ENCODE measurements around the gene MALAT1.
"Not testable (repeated sequence)": the region's sequence is repeated elsewhere in the genome, so short reads cannot be mapped to it uniquely, and the experiment has no call there.

The MALAT1 gene
- 5,893 to 6,879 reads per million in 2 donors for total RNA-seq

DNA sequence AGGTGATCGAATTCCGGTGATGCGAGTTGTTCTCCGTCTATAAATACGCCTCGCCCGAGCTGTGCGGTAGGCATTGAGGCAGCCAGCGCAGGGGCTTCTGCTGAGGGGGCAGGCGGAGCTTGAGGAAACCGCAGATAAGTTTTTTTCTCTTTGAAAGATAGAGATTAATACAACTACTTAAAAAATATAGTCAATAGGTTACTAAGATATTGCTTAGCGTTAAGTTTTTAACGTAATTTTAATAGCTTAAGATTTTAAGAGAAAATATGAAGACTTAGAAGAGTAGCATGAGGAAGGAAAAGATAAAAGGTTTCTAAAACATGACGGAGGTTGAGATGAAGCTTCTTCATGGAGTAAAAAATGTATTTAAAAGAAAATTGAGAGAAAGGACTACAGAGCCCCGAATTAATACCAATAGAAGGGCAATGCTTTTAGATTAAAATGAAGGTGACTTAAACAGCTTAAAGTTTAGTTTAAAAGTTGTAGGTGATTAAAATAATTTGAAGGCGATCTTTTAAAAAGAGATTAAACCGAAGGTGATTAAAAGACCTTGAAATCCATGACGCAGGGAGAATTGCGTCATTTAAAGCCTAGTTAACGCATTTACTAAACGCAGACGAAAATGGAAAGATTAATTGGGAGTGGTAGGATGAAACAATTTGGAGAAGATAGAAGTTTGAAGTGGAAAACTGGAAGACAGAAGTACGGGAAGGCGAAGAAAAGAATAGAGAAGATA is at the start of gene MALAT1:
Gene MALAT1 (plus strand): TSS at position 69 of the 736 bp plus-strand sequence.
- DNase-seq = peak; percentile 77

DNA sequence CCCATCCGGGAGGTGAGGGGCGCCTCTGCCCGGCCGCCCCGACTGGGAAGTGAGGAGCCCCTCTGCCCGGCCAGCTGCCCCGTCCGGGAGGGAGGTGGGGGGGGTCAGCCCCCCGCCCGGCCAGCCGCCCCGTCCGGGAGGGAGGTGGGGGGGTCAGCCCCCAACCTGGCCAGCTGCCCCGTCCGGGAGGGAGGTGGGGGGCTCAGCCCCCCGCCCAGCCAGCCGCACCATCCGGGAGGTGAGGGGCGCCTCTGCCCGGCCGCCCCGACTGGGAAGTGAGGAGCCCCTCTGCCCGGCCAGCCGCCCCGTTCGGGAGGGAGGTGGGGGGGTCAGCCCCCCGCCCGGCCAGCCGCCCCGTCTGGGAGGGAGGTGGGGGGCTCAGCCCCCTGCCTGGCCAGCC is 47.5 kb upstream of the MALAT1 start:
- not testable (repeated sequence) for DNase-seq

DNA sequence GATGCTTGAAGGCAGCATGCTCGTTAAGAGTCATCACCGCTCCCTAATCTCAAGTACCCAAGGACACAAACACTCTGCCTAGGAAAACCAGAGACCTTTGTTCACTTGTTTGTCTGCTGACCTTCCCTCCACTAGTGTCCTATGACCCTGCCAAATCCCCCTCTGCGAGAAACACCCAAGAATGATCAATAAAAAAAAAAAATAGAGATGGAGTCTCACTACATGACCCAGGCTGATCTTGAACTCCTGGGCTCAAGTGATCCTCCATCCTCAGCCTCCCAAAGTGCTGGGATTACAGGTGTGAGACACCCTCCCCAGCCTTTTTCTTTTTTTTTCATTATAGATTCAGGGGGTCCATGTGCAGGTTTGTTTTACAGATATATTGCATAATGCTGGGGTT is 46.6 kb upstream of the MALAT1 start:
- DNase-seq = not testable (repeated sequence)

DNA sequence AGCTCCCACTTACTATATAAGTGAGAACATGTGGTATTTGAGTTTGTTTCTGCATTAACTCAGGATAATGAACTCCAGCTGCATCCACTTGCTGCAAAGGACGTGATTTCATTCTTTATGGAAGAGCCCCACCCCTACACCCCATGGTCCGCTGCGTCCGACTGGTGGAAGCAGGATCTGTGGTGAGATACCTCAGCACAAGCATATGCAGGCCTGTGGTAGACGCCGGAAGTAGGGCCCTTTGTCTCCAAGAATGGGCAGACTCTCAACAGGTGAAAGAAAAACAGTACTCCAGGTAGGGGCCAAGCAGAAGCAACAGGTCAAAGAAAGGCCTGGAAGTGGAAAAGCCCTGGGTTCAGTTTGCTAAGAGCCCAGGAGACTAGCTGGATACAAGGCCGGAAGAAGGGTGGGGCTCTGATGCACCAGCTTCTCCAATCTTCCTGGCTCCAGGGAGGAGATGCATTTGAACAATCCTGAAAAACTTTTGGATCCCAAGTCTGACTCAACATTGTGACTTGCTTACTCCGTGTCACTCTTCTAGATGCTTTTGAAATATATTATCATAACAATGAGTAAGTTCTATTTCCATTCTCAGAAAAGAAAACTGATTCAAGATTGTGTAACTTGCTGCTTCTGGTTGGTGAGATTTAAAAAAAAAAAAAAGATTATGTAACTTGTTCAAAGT is 45.9 kb upstream of the MALAT1 start:
- DNase-seq = no peak

DNA sequence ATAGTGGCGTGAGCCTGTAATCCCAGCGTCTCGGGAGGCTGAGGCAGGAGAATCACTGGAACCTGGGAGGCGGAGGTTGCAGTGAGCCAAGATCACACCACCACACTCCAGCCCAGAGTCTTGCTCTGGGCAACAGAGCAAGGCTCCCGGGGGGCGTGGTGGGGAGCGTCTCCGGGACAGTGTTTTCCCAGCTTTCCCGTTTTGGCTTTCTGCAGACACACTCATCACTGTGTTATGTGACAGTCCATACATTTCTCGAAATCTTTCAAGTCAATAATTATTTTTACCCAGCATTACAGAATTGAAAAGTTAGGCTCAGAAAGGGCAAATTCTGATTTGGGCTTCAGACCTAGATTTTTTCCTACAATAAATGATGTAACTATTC is 44.5 kb upstream of the MALAT1 start:
- DNase-seq = no peak

DNA sequence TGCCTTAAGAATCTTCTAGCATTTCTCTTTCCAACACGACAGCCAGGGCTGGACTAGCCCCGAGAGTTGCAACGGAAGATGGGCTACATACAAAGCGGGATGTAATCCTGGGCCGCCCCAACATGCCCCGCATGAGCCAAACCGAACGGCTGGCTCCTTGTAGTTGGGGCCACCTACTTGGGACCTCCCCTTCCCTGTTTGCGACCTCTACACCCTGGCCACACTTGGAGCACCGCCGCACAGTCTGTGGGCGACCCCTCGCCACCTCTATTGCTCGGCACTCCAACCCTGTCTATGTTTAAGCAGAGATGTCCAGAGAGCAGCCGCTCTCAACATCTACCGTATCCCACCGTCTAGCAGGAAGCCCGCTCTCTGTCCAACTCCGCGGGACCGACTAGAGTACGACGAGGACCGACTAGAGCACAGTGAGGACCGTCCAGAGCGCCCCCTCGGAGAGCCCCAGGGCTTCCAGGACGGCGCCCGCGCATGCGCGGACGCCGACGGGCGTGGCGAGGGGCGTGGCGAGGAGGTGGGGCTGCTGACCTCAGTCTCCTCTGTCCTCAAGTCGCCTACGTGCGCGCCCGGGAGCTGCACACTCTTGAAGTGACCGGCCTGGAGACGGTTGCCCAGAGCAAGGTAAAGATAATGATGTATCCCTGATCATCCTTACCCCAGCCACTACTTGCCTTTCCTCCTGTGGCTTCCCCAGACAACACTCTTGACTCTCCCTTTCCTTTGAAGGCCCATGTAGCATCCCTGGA is 44.0 kb upstream of the MALAT1 start:
- peak; percentile 70 for DNase-seq

DNA sequence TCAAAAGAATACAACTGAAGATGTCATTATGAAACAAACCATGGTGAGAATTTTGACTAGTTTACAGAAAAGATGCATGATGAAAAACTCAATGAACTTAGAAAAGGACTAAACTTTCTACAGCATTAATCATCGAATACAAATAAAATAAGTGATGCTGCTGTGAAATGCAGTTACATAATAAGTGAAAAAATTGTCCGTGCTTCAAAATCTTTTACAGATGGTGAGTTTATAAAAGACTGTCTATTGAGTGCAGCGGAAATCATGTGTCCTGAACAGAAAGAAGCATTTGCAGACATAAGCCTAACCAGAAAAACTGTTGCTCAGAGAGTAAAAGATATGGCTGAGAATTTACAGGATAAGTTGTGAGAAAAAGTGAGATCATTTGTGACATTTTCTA is 42.4 kb upstream of the MALAT1 start:
- DNase-seq = no peak

DNA sequence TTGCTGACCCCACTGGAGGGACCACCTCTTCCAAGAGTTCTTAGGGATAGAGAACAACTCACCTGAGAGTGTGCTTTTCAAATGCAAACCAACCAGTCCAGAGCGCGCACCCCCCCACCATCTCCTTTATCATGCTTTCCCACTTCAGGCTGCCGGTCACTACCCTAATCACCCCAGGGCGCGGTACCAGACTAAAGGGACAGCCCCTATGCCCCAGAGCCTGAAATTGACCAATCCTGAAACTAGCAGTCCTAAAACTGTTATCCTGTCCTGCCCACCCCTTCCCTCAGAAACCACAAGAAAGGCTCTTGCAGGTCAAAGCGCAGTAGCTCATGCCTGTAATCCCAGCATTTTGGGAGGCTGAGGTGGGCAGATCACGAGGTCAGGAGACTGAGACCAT is 39.3 kb upstream of the MALAT1 start:
- DNase-seq = no peak

DNA sequence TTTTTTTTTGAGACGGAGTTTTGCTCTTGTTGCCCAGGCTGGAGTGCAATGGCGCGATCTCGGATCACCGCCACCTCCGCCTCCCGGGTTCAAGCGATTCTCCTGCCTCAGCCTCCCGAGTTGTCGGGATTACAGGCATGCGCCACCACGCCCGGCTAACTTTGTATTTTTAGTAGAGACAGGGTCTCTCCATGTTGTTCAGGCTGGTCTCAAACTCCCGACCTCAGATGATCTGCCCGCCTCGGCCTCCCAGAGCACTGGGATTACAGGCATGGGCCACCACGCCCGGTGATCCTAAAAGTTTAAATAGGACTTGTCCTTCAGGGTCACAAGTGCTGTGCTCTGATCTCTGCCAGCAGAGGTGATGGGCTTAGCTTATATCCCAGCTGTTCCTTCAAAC is 33.4 kb upstream of the MALAT1 start:
- DNase-seq = not testable (repeated sequence)

DNA sequence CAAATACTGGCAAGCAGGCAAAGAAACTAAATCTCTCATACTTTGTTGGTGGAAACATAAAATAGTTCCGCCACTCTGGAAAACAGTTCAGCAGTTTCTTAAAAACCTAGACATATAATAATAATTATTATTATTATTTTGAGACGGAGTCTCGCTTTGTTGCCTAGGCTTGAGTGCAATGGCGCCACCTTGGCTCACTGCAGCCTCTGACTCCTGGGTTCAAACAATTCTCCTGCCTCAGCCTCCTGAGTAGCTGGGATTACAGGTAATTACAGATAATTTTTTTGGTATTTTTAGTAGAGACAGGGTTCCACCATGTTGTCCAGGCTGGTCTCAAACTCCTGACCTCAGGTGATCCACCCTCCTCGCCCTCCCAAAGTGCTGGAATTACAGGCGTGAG is 31.5 kb upstream of the MALAT1 start:
- DNase-seq = not testable (repeated sequence)

DNA sequence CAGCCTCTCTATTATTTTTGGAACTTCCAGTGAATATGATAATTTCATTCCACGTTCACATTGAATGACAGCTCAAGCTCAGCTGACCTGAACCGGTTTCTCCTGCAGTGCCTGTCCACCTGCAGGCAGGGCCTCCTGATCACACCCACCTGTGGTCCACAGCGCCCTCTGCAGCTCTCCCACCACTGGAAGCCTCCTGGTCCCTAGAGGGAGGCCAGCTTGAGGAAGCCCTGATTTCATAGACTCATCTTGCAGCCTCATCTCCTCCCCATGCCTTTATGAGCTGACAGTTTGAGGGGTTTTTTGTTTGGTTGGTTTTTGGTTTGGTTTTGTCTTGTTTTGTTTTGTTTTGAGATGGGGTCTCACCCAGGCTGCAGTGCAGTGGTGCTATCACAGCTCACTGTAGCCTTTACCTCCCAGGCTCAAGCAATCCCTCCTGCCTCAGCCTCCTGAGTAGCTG is 29.9 kb upstream of the MALAT1 start:
- DNase-seq = no peak

DNA sequence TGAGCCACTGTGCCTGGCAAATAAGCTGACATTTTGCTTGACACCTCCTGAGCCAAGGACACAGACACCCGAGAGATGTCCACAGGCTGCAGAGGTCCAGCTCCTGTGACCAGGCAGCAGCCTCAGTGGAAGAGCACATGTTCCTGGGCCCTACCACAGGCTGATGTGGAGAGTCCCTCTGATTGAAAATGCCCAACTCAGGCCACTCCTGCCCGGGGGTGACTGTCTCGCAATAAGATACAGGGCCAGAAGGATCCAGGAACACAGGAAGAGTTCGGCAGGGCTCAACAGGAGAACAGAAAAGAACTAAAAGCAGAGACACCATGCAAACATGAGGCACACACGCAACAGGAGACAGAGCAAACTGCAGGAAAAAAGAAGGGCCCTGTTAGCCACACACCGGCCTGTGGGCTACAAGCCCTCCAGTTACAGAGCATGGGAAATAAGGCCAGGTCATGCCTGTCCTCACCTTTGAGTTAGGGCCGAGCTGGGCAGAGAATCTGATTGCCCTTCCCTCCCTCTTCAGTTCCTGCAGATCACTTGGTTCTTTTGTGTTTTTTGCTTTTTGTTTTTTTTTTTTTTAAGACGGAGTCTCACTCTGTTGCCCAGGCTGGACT is 28.3 kb upstream of the MALAT1 start:
- no peak for DNase-seq

DNA sequence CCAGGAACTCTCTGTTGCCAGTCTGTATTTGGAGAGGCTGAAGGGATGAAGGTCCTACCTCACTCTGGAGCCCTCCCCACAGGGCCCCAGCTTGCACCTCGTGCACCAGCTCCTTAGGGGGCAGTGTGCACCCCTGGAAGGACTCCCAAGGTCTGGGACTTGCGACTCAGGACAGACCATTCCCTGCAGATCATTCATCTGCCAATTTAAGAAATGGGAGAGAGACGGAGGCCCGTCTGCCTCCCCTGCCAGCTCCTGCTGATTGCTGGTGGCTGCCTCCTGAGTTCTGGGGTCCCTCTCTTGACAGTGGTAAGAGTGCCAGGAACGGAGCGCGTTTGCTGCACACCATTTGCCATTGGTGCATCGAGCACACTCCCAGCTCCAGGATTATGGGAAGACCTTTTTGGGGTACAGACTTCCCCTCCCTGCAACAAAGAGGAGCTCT is 27.4 kb upstream of the MALAT1 start:
- DNase-seq = no peak

DNA sequence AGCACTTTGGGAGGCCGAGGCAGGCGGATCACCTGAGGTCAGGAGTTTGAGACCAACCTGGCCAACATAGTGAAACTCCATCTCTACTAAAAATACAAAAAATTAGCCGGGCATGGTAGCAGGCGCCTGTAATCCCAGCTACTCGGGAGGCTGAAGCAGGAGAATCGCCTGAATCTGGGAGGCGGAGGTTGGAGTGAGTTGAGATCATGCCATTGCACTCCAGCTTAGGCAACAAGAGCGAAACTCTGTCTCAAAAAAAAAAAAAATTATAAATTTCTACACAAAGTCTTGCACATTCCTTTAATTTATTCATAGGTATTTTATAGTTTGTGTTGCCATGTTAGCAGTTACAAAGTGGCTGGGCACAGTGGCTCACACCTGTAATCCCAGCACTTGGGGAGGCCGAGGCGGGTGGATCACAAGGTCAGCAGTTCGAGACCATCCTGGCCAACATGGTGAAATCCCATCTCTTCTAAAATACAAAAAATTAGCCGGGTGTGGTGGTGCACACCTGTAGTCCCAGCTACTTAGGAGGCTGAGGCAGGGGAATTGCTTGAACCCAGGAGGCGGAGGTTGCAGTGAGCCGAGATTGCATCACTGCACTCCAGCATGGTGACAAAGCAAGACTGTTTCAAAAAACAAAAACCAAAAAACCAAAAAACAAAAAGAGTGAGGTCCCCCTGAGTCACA is 26.1 kb upstream of the MALAT1 start:
- not testable (repeated sequence) for DNase-seq

DNA sequence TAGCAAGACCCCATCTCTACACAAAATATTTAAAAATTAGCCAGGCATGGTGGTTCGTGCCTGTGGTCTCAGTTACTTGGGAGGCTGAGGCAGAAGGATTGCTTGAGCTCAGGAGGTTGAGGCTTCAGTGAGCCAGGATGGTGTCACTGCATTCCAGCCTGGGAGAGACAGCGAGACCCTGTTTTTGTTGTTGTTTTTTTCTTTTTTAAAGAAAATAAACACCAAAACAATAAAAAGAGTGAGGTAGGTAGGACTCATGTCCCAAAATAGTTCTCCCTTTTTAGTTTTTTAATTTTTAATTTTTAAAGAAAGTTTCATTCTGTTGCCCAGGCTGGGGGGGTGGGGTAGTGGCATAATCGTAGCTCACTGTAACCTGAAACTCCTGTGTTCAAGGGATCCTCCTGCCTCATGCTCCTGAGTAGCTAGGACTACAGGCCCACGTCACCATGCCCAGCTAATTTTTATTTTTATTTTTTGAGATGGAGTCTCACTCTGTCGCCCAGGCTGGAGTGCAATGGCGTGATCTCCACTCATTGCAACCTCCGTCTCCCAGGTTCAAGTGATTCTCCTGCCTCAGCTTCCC is 25.5 kb upstream of the MALAT1 start:
- DNase-seq = no peak

DNA sequence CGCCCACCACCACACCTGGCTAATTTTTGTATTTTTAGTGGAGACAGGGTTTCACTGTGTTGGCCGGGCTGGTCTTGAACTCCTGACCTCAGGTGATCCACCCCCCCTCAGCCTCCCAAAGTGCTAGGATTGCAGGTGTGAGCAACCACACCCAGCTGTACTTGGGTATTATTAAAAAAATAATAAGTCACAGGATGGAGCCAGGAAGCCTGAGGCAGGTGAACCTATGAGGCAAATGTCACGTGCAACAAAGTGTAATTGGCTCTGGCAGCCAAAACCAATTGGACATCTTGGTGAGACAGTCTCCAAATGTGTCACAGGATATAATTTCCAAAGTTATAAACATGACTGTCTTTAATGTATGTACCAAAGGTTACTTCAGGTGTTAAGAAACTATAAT is 24.0 kb upstream of the MALAT1 start:
- no peak for DNase-seq

DNA sequence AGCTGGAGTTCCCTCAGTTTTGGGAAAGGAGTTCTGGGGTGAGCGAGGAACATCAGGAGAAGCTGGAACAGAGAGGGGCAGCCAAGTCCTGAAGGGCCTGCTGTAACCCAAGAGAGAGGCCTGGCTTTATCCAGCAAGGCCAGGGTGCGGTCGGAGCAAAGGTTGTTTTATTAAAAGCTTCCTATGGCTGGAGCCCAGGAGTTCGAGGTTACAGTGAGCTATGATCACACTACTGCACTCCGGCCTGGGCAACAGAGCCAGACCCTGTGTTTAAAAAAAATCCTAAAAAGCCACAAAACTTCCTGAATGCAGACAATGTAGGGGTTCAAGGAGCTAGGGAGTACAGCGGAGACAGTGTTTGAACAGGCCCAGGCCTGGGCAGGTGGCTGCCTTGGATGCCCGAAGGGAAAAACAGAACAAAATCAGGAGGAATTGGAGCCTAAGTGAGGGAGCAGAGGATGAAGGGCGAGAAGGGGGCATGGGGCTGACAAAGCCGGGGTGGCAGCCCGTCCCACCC is 22.2 kb upstream of the MALAT1 start:
- no peak for DNase-seq

DNA sequence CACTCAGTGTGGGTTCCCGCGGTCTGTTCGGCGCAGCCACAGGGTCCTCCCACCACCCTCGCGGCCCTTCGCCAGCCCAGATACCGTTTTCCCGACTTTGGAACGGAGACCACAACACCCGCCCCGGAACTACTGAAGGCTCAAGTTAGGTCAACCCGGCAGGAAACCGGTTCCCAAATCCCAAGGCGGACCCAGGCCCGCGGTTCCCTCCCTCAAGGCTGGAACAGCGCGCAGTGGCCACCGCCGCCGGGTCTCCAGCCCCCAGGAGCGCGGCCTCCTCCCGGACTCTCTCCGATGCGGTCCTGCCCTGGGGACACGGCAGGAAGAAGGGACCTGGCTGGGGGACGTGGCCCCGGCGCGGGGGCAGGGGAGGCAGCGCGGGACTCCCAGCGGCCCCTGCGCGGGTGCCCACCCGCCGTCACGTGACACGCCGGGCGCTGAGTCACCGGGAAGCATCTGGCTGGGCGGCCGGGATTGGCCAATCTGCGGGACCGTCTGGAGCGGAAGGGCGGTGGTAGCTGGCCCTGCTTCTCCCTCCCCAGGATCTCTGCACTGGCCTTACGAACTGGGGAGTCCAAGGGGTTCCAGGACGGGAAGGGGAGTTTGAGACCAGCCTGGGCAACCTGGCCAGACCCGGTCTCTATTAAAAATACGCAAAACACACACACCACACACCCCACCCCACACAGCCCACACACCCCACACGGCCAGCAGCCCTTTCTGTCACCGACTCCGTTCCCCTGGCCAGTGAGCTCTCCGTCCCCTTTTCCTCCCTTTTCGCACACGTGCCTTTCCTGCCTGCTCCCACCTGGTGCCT is 21.5 kb upstream of the MALAT1 start:
- peak; percentile 92 for DNase-seq

DNA sequence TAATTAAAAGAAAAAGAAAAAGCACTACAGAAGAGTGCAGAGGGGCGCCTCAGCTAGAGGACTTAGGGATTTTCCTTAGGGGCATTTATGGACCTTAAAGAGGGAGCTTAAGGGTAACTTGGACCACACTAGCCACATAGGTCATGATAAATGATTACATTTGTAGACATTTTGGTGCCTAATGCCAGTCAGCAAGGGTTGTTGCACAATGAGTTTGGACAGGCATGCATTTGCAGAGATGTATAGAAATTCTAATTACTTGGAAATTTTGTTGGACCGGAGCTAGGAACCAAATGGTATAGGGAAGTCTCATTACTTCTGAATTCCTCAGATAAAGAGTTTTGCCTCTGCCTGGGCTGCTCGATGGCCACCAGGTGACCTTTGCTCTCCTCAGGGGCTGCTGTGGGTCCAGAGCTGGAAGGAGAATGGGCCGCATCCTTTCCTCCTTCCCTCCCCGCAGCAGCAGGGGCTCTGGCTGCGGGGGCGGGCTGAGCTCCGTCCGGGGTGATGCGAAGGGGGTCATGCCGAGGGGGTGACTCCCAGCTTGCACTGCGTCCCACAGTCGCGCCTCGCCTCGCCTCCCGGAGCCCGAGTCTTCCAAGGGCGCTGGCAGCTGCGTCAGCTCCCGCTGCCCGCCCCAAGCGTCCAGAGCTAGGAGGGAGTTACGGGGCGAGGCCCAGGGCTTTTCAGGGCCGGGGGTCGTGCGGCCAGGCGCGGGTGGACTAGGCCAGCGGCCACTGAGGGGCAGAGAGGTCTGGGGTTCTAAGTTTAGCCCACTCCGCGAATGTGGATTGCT is 20.3 kb upstream of the MALAT1 start:
- DNase-seq = no peak
